WTC11 (cell line): ENCODE measurements around the gene SSH2. TPM values are rescaled to one million over a fixed set of nuclear protein-coding genes. Genes with fewer than 3 reads are reported as not detected.

Experiments used
- ATAC-seq: fragments of 200-7000 bp; cut with Tn5 transposase; 2 replicates; pipeline ENCODE4 v1.10.0; 2021; ENCODE audit warnings: mild to moderate bottlenecking, moderate library complexity
- CTCF ChIA-PET: fragments of 300-600 bp; sonication (Branson Sonifier 250); formaldehyde crosslinking; loops from one replicate; lab custom pipeline; 2021; ENCODE audit warnings: antibody characterized with exemption; lab: Charles Lee
- POLR2A ChIA-PET: fragments of 350-600 bp; sonication (Branson Sonifier 250); formaldehyde crosslinking; loops from one replicate; lab custom pipeline; 2021; ENCODE audit warnings: antibody characterized with exemption; lab: Charles Lee
- DNase-seq: peaks from one replicate; pipeline ENCODE4 v3.0.0; 2021; ENCODE audit warnings: low spot score
- H3K27ac Mint-ChIP-seq: 2 replicates; pipeline ENCODE4 v1.8.0; 2021; ENCODE audit warnings: mixed read lengths
- H3K27me3 Mint-ChIP-seq: 2 replicates; pipeline ENCODE4 v1.8.0; 2021; ENCODE audit warnings: low read depth, mild to moderate bottlenecking, moderate library complexity, mixed read lengths
- H3K36me3 Mint-ChIP-seq: 2 replicates; pipeline ENCODE4 v1.8.0; 2021; ENCODE audit warnings: mixed read lengths
- H3K4me1 Mint-ChIP-seq: 2 replicates; pipeline ENCODE4 v1.8.0; 2022; ENCODE audit warnings: mixed read lengths
- H3K4me3 Mint-ChIP-seq: 2 replicates; pipeline ENCODE4 v1.8.0; 2021; ENCODE audit warnings: mild to moderate bottlenecking, moderate library complexity, mixed read lengths
- H3K9me3 Mint-ChIP-seq: 2 replicates; pipeline ENCODE4 v1.8.0; 2021; ENCODE audit warnings: mixed read lengths
- CDX4 ChIP-seq: fragments of 250-450 bp; sonication (Bioruptor Pico); IDR thresholded peaks from 2 replicates; pipeline ENCODE4 v1.9.0; 2021; ENCODE audit warnings: moderate library complexity, mild to moderate bottlenecking, inconsistent platforms, borderline replicate concordance
- CTCF ChIP-seq: fragments of 200-600 bp; IDR thresholded peaks from 2 replicates; pipeline ENCODE4 v1.8.0; 2022; ENCODE audit warnings: antibody characterized with exemption
- E2F1 ChIP-seq: sonication (generic); formaldehyde crosslinking; IDR thresholded peaks from 2 replicates; pipeline ENCODE4 v1.8.0; 2022; ENCODE audit warnings: mild to moderate bottlenecking, missing genetic modification reagents
- E2F4 ChIP-seq: sonication (generic); formaldehyde crosslinking; IDR thresholded peaks from 2 replicates; pipeline ENCODE4 v1.8.1; 2022; ENCODE audit warnings: low read depth, mild to moderate bottlenecking, moderate library complexity, missing genetic modification reagents, borderline replicate concordance
- FOXJ3 ChIP-seq: sonication (generic); formaldehyde crosslinking; IDR thresholded peaks from 2 replicates; pipeline ENCODE4 v1.9.0; 2021; ENCODE audit warnings: missing genetic modification reagents, mild to moderate bottlenecking, borderline replicate concordance
- FOXK1 ChIP-seq: sonication (generic); formaldehyde crosslinking; IDR thresholded peaks from 2 replicates; pipeline ENCODE4 v1.8.0; 2022; ENCODE audit warnings: mild to moderate bottlenecking, moderate library complexity, missing genetic modification reagents
- GABPB1 ChIP-seq: sonication (generic); formaldehyde crosslinking; IDR thresholded peaks from 2 replicates; pipeline ENCODE4 v1.8.1; 2023; ENCODE audit warnings: mild to moderate bottlenecking, missing genetic modification reagents
- GRHL2 ChIP-seq: fragments of 250-450 bp; sonication (Bioruptor Pico); IDR thresholded peaks from 2 replicates; pipeline ENCODE4 v1.8.0; 2022; ENCODE audit warnings: mild to moderate bottlenecking, moderate library complexity; ENCODE audit not compliant: insufficient replicate concordance, severe bottlenecking
- IRF1 ChIP-seq: sonication (generic); formaldehyde crosslinking; IDR thresholded peaks from 2 replicates; pipeline ENCODE4 v1.8.0; 2023; ENCODE audit warnings: missing genetic modification reagents
- NFYB ChIP-seq: sonication (generic); formaldehyde crosslinking; conservative IDR thresholded peaks from 2 replicates; pipeline ENCODE4 v1.8.0; 2022; ENCODE audit warnings: low read depth, missing genetic modification reagents
- SMAD3 ChIP-seq: sonication (generic); formaldehyde crosslinking; IDR thresholded peaks from 2 replicates; pipeline ENCODE4 v1.8.0; 2022; ENCODE audit warnings: missing genetic modification reagents, mild to moderate bottlenecking, borderline replicate concordance
- STAT6 ChIP-seq: sonication (generic); formaldehyde crosslinking; conservative IDR thresholded peaks from 2 replicates; pipeline ENCODE4 v1.8.1; 2023; ENCODE audit warnings: mild to moderate bottlenecking, low read depth, missing genetic modification reagents, moderate library complexity
- ZBTB21 ChIP-seq: sonication (generic); formaldehyde crosslinking; IDR thresholded peaks from 2 replicates; pipeline ENCODE4 v1.8.1; 2023; ENCODE audit warnings: mild to moderate bottlenecking, missing genetic modification reagents, borderline replicate concordance
- ZNF121 ChIP-seq: sonication (generic); formaldehyde crosslinking; IDR thresholded peaks from 2 replicates; pipeline ENCODE4 v1.8.0; 2023; ENCODE audit warnings: missing genetic modification reagents
- ZNF219 ChIP-seq: sonication (generic); formaldehyde crosslinking; IDR thresholded peaks from 2 replicates; pipeline ENCODE4 v1.8.0; 2023; ENCODE audit warnings: missing genetic modification reagents, mild to moderate bottlenecking, borderline replicate concordance
- ZNF317 ChIP-seq: sonication (generic); formaldehyde crosslinking; IDR thresholded peaks from 2 replicates; pipeline ENCODE4 v1.8.1; 2023; ENCODE audit warnings: low read depth, mild to moderate bottlenecking, moderate library complexity, missing genetic modification reagents, borderline replicate concordance
- ZNF396 ChIP-seq: fragments of 250-450 bp; sonication (Bioruptor Pico); IDR thresholded peaks from 2 replicates; pipeline ENCODE4 v1.8.0; 2021; ENCODE audit warnings: mild to moderate bottlenecking, moderate library complexity, borderline replicate concordance
- ZNF416 ChIP-seq: fragments of 250-450 bp; sonication (Bioruptor Pico); IDR thresholded peaks from 2 replicates; pipeline ENCODE4 v1.9.0; 2021; ENCODE audit warnings: mild to moderate bottlenecking, inconsistent platforms
- ZNF512 ChIP-seq: sonication (generic); formaldehyde crosslinking; IDR thresholded peaks from 2 replicates; pipeline ENCODE4 v1.8.1; 2022; ENCODE audit warnings: missing genetic modification reagents, borderline replicate concordance
- ZSCAN18 ChIP-seq: fragments of 250-450 bp; sonication (Bioruptor Pico); IDR thresholded peaks from 2 replicates; pipeline ENCODE4 v2.1.2; 2022; ENCODE audit warnings: mild to moderate bottlenecking, moderate library complexity
- total RNA-seq: library from RNA; stranded (reverse); gene quantifications from 3 replicates; pipeline ENCODE4 v1.2.3, GENCODE V29; 2021

The SSH2 gene
- total RNA-seq, 1 experiment from 2014 or later, result 14.3 TPM

GRCh38 chr17:29648005-29648404 is 282.0 kb downstream of the SSH2 start (continued):
- no peak for TF ChIP-seq STAT6
- TF ChIP-seq CTCF, result no peak
- no peak for TF ChIP-seq FOXJ3 (CRISPR knock-in tag)
- TF ChIP-seq NFYB (CRISPR knock-in tag), result no peak
- TF ChIP-seq IRF1 (CRISPR knock-in tag), result no peak
- TF ChIP-seq ZNF121 (CRISPR knock-in tag), result no peak
- TF ChIP-seq SMAD3 (CRISPR knock-in tag), result no peak
- TF ChIP-seq ZSCAN18 (CRISPR knock-in tag), result no peak
- TF ChIP-seq FOXK1 (CRISPR knock-in tag), result no peak
- no peak for TF ChIP-seq GRHL2 (CRISPR knock-in tag)
- no peak for TF ChIP-seq ZNF512 (CRISPR knock-in tag)
- no peak for TF ChIP-seq GABPB1 (CRISPR knock-in tag)
- TF ChIP-seq ZNF317 (CRISPR knock-in tag), result no peak

GRCh38 chr17:29645515-29646051 is 284.4 kb downstream of the SSH2 start:
- Mint-ChIP-seq H3K4me3 (no peak overlapping the region), H3K36me3 (peaks cover 2% of the 10 kb centered on the region; the same call in 1 of the 2 replicates), H3K27ac (0 out of 2 replicates have a peak overlapping the region, but pooled peaks have one; percentile 17), H3K27me3 (no peaks in the 10 kb centered on the region), H3K9me3 (no peaks in the 10 kb centered on the region), H3K4me1 (peaks cover 11% of the 10 kb centered on the region)
- POLR2A ChIA-PET, result interaction anchor here (0.5 kb wide), 1 partner anchor 118 kb away, joined by 4 read pairs; no protein-coding TSS in a partner anchor
- ATAC-seq, result no peak
- DNase-seq, result no peak
- CTCF ChIA-PET, result interaction anchor here (2.1 kb wide), 1 partner anchor 28 kb away, joined by 5 read pairs; no protein-coding TSS in a partner anchor
- no peak for TF ChIP-seq CDX4 (CRISPR knock-in tag)
- no peak for TF ChIP-seq ZBTB21
- no peak for TF ChIP-seq ZNF416 (CRISPR knock-in tag)
- TF ChIP-seq GRHL2 (CRISPR knock-in tag), result no peak
- no peak for TF ChIP-seq ZNF219 (CRISPR knock-in tag)
- no peak for TF ChIP-seq CTCF
- TF ChIP-seq ZNF396 (CRISPR knock-in tag), result no peak
- TF ChIP-seq E2F4 (CRISPR knock-in tag), result no peak
- no peak for TF ChIP-seq E2F1 (CRISPR knock-in tag)
